HEK293 (cell line): Measurements from ENCODE around the gene ZNF527.

Source experiments
- BCL11B ChIP-seq: fragments of 450-650 bp; formaldehyde crosslinking; IDR thresholded peaks from 2 replicates; pipeline ENCODE4 v1.5.1; 2016; ENCODE audit warnings: low read depth, missing biosample characterization, missing genetic modification characterization
- GFI1B ChIP-seq: fragments of 450-650 bp; formaldehyde crosslinking; IDR thresholded peaks from 2 replicates; pipeline ENCODE4 v1.5.1; 2016; ENCODE audit warnings: missing biosample characterization, missing genetic modification characterization
- KLF1 ChIP-seq: fragments of 450-650 bp; formaldehyde crosslinking; IDR thresholded peaks from 2 replicates; pipeline ENCODE4 v1.5.1; 2016; ENCODE audit warnings: missing biosample characterization, missing genetic modification characterization
- KLF16 ChIP-seq: fragments of 450-650 bp; formaldehyde crosslinking; IDR thresholded peaks from 2 replicates; pipeline ENCODE4 v1.5.1; 2017; ENCODE audit warnings: missing biosample characterization, missing genetic modification characterization
- KLF9 ChIP-seq: fragments of 450-650 bp; formaldehyde crosslinking; IDR thresholded peaks from 2 replicates; pipeline ENCODE4 v1.5.1; 2016; ENCODE audit warnings: missing biosample characterization, missing genetic modification characterization, low read depth
- OVOL3 ChIP-seq: fragments of 450-650 bp; formaldehyde crosslinking; IDR thresholded peaks from 2 replicates; pipeline ENCODE4 v1.5.1; 2016; ENCODE audit warnings: missing biosample characterization, missing genetic modification characterization
- PRDM1 ChIP-seq: fragments of 450-650 bp; formaldehyde crosslinking; IDR thresholded peaks from 2 replicates; pipeline ENCODE4; 2016; ENCODE audit warnings: missing biosample characterization, missing genetic modification characterization
- REPIN1 ChIP-seq: fragments of 450-650 bp; formaldehyde crosslinking; IDR thresholded peaks from 2 replicates; pipeline ENCODE4 v1.5.1; 2017; ENCODE audit warnings: missing biosample characterization, missing genetic modification characterization, low read depth
- SCRT2 ChIP-seq: fragments of 450-650 bp; formaldehyde crosslinking; IDR thresholded peaks from 2 replicates; pipeline ENCODE4 v1.5.1; 2016; ENCODE audit warnings: missing biosample characterization, missing genetic modification characterization
- ZBTB1 ChIP-seq: fragments of 450-650 bp; formaldehyde crosslinking; IDR thresholded peaks from 2 replicates; pipeline ENCODE4 v1.5.1; 2016; ENCODE audit warnings: missing biosample characterization, missing genetic modification characterization
- ZBTB21 ChIP-seq: fragments of 450-650 bp; formaldehyde crosslinking; IDR thresholded peaks from 2 replicates; pipeline ENCODE4 v1.5.1; 2017; ENCODE audit warnings: missing biosample characterization, missing genetic modification characterization
- ZFHX2 ChIP-seq: fragments of 450-650 bp; formaldehyde crosslinking; conservative IDR thresholded peaks from 2 replicates; pipeline ENCODE4 v1.5.1; 2016; ENCODE audit warnings: missing biosample characterization, missing genetic modification characterization
- ZNF133 ChIP-seq: fragments of 450-650 bp; formaldehyde crosslinking; IDR thresholded peaks from 2 replicates; pipeline ENCODE4 v1.5.1; 2016; ENCODE audit warnings: missing biosample characterization, missing genetic modification characterization
- ZNF169 ChIP-seq: fragments of 450-650 bp; formaldehyde crosslinking; IDR thresholded peaks from 2 replicates; pipeline ENCODE4 v1.5.1; 2016; ENCODE audit warnings: missing biosample characterization, missing genetic modification characterization
- ZNF2 ChIP-seq: fragments of 450-650 bp; formaldehyde crosslinking; IDR thresholded peaks from 2 replicates; pipeline ENCODE4 v1.5.1; 2016; ENCODE audit warnings: missing biosample characterization, missing genetic modification characterization
- ZNF324 ChIP-seq: fragments of 450-650 bp; formaldehyde crosslinking; IDR thresholded peaks from 2 replicates; pipeline ENCODE4 v1.5.1; 2016; ENCODE audit warnings: missing biosample characterization, missing genetic modification characterization
- ZNF341 ChIP-seq: fragments of 450-650 bp; formaldehyde crosslinking; IDR thresholded peaks from 2 replicates; pipeline ENCODE4; 2016; ENCODE audit warnings: low read depth, missing biosample characterization, missing genetic modification characterization
- ZNF366 ChIP-seq: fragments of 450-650 bp; formaldehyde crosslinking; conservative IDR thresholded peaks from 2 replicates; pipeline ENCODE4 v1.5.1; 2016; ENCODE audit warnings: missing biosample characterization, missing genetic modification characterization
- ZNF416 ChIP-seq: fragments of 450-650 bp; formaldehyde crosslinking; IDR thresholded peaks from 2 replicates; pipeline ENCODE4 v1.5.1; 2016; ENCODE audit warnings: missing biosample characterization, missing genetic modification characterization
- ZNF558 ChIP-seq: fragments of 450-650 bp; formaldehyde crosslinking; IDR thresholded peaks from 2 replicates; pipeline ENCODE4 v1.5.1; 2016; ENCODE audit warnings: missing biosample characterization, missing genetic modification characterization
- ZNF610 ChIP-seq: fragments of 450-650 bp; formaldehyde crosslinking; IDR thresholded peaks from 2 replicates; pipeline ENCODE4 v1.5.1; 2016; ENCODE audit warnings: missing biosample characterization, missing genetic modification characterization, borderline replicate concordance
- ZNF639 ChIP-seq: fragments of 450-650 bp; formaldehyde crosslinking; IDR thresholded peaks from 2 replicates; pipeline ENCODE4 v1.5.1; 2016; ENCODE audit warnings: missing biosample characterization, missing genetic modification characterization
- ZNF664 ChIP-seq: fragments of 450-650 bp; formaldehyde crosslinking; IDR thresholded peaks from 2 replicates; pipeline ENCODE4 v1.5.1; 2016; ENCODE audit warnings: missing biosample characterization, missing genetic modification characterization
- ZNF791 ChIP-seq: fragments of 450-650 bp; formaldehyde crosslinking; IDR thresholded peaks from 2 replicates; pipeline ENCODE4 v1.5.1; 2016; ENCODE audit warnings: missing biosample characterization, missing genetic modification characterization
- ZSCAN23 ChIP-seq: fragments of 450-650 bp; formaldehyde crosslinking; IDR thresholded peaks from 2 replicates; pipeline ENCODE4 v1.5.1; 2016; ENCODE audit warnings: missing biosample characterization, missing genetic modification characterization
- TF ChIP-seq, protein P1 (sequence below): fragments of 450-650 bp; formaldehyde crosslinking; IDR thresholded peaks from 2 replicates; pipeline ENCODE4 v1.5.1; 2016; ENCODE audit warnings: missing biosample characterization, missing genetic modification characterization
- TF ChIP-seq, protein P2 (sequence below): fragments of 450-650 bp; formaldehyde crosslinking; IDR thresholded peaks from 2 replicates; pipeline ENCODE4 v1.5.1; 2016; ENCODE audit warnings: missing biosample characterization, missing genetic modification characterization
- TF ChIP-seq, protein P3 (sequence below): fragments of 450-650 bp; formaldehyde crosslinking; IDR thresholded peaks from 2 replicates; pipeline ENCODE4 v1.5.1; 2016; ENCODE audit warnings: missing biosample characterization, missing genetic modification characterization
- TF ChIP-seq, protein P4 (sequence below): fragments of 450-650 bp; formaldehyde crosslinking; IDR thresholded peaks from 2 replicates; pipeline ENCODE4; 2016; ENCODE audit warnings: missing biosample characterization, missing genetic modification characterization
- TF ChIP-seq, protein P5 (sequence below): fragments of 450-650 bp; formaldehyde crosslinking; IDR thresholded peaks from 2 replicates; pipeline ENCODE4 v1.5.1; 2016; ENCODE audit warnings: missing biosample characterization, missing genetic modification characterization
- TF ChIP-seq, protein P6 (sequence below): fragments of 450-650 bp; formaldehyde crosslinking; IDR thresholded peaks from 2 replicates; pipeline ENCODE4 v1.5.1; 2016; ENCODE audit warnings: missing biosample characterization, missing genetic modification characterization

ZNF527 gene

DNA sequence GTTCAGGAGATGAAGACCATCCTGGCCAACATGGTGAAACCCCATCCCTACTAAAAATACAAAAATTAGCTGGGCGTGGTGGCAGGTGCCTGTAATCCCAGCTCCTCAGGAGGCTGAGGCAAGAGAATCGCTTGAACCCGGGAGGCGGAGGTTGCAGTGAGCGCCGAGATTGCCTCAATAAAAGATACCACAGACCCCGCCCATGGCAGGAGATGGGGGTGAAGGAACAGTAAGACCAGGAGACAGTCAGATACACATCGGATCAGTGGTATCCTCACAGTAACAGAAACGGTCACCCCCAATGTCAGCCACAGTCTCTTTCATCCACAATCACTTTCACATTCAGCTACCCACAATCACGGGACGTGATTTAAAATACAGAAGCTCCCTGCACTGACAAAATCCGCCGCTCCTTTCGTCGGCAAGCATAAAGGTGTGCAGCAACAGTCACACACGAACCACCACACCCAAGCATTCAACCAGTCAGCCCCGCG, 466 bp upstream of the ZNF527 start (continued):
- TF ChIP-seq ZNF558 (tag by site-specific recombination) (0 out of 2 replicates have a peak, but pooled peaks have one; percentile 75), ZNF791 (tag by site-specific recombination) (peak; percentile 66; the same call in 1 of the 2 replicates), ZNF416 (tag by site-specific recombination) (0 out of 2 replicates have a peak, but pooled peaks have one; percentile 59), ZNF169 (0 out of 2 replicates have a peak, but pooled peaks have one; percentile 30), ZNF324 (tag by site-specific recombination) (peak; percentile 62; the same call in 1 of the 2 replicates), BCL11B (tag by site-specific recombination) (peak; percentile 21; the same call in 1 of the 2 replicates), ZNF610 (peak; percentile 91), KLF1 (tag by site-specific recombination) (peak; percentile 80), ZNF133 (tag by site-specific recombination) (0 out of 2 replicates have a peak, but pooled peaks have one; percentile 41), ZNF341 (tag by site-specific recombination) (peak; percentile 72), OVOL3 (peak; percentile 81), KLF16 (tag by site-specific recombination) (peak; percentile 52; the same call in 1 of the 2 replicates), ZSCAN23 (tag by site-specific recombination) (0 out of 2 replicates have a peak, but pooled peaks have one; percentile 69), GFI1B (tag by site-specific recombination) (peak; percentile 89), ZNF639 (tag by site-specific recombination) (peak; percentile 62), SCRT2 (peak; percentile 71), KLF9 (tag by site-specific recombination) (peak; percentile 63), ZBTB21 (tag by site-specific recombination) (peak; percentile 84), ZBTB1 (tag by site-specific recombination) (peak; percentile 79; the same call in 1 of the 2 replicates), REPIN1 (peak; percentile 86; the same call in 1 of the 2 replicates), ZNF664 (tag by site-specific recombination) (peak; percentile 5; the same call in 1 of the 2 replicates), ZFHX2 (tag by site-specific recombination) (0 out of 2 replicates have a peak, but pooled peaks have one; percentile 8), ZNF366 (tag by site-specific recombination) (peak; percentile 72), ZNF2 (peak; percentile 90), PRDM1 (tag by site-specific recombination) (peak; percentile 97)
- TF ChIP-seq, protein P1, sequence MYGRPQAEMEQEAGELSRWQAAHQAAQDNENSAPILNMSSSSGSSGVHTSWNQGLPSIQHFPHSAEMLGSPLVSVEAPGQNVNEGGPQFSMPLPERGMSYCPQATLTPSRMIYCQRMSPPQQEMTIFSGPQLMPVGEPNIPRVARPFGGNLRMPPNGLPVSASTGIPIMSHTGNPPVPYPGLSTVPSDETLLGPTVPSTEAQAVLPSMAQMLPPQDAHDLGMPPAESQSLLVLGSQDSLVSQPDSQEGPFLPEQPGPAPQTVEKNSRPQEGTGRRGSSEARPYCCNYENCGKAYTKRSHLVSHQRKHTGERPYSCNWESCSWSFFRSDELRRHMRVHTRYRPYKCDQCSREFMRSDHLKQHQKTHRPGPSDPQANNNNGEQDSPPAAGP (tag by site-specific recombination), result peak; percentile 53
- TF ChIP-seq, protein P2, sequence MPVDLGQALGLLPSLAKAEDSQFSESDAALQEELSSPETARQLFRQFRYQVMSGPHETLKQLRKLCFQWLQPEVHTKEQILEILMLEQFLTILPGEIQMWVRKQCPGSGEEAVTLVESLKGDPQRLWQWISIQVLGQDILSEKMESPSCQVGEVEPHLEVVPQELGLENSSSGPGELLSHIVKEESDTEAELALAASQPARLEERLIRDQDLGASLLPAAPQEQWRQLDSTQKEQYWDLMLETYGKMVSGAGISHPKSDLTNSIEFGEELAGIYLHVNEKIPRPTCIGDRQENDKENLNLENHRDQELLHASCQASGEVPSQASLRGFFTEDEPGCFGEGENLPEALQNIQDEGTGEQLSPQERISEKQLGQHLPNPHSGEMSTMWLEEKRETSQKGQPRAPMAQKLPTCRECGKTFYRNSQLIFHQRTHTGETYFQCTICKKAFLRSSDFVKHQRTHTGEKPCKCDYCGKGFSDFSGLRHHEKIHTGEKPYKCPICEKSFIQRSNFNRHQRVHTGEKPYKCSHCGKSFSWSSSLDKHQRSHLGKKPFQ (tag by site-specific recombination), result peak; percentile 30; the same call in 1 of the 2 replicates
- TF ChIP-seq, protein P3, sequence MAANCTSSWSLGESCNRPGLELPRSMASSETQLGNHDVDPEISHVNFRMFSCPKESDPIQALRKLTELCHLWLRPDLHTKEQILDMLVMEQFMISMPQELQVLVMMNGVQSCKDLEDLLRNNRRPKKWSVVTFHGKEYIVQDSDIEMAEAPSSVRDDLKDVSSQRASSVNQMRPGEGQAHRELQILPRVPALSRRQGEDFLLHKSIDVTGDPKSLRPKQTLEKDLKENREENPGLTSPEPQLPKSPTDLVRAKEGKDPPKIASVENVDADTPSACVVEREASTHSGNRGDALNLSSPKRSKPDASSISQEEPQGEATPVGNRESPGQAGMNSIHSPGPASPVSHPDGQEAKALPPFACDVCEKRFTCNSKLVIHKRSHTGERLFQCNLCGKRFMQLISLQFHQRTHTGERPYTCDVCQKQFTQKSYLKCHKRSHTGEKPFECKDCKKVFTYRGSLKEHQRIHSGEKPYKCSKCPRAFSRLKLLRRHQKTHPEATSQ (tag by site-specific recombination), result peak; percentile 67; the same call in 1 of the 2 replicates
- TF ChIP-seq, protein P4, sequence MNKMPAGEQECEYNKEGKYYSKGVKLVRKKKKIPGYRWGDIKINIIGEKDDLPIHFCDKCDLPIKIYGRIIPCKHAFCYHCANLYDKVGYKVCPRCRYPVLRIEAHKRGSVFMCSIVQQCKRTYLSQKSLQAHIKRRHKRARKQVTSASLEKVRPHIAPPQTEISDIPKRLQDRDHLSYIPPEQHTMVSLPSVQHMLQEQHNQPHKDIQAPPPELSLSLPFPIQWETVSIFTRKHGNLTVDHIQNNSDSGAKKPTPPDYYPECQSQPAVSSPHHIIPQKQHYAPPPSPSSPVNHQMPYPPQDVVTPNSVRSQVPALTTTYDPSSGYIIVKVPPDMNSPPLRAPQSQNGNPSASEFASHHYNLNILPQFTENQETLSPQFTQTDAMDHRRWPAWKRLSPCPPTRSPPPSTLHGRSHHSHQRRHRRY (tag by site-specific recombination), result 0 out of 2 replicates have a peak, but pooled peaks have one; percentile 64
- TF ChIP-seq, protein P5, sequence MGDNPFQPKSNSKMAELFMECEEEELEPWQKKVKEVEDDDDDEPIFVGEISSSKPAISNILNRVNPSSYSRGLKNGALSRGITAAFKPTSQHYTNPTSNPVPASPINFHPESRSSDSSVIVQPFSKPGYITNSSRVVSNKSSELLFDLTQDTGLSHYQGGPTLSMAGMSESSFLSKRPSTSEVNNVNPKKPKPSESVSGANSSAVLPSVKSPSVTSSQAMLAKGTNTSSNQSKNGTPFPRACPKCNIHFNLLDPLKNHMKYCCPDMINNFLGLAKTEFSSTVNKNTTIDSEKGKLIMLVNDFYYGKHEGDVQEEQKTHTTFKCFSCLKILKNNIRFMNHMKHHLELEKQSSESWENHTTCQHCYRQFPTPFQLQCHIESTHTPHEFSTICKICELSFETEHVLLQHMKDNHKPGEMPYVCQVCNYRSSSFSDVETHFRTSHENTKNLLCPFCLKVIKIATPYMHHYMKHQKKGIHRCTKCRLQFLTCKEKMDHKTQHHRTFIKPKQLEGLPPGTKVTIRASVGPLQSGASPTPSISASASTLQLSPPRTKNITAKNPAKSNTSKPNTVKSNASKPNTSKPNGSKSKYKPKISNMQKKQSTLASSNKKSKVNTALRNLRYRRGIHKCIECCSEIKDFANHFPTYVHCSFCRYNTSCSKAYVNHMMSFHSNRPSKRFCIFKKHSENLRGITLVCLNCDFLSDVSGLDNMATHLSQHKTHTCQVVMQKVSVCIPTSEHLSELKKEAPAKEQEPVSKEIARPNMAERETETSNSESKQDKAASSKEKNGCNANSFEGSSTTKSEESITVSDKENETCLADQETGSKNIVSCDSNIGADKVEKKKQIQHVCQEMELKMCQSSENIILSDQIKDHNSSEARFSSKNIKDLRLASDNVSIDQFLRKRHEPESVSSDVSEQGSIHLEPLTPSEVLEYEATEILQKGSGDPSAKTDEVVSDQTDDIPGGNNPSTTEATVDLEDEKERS (tag by site-specific recombination), result peak; percentile 94
- TF ChIP-seq, protein P6, sequence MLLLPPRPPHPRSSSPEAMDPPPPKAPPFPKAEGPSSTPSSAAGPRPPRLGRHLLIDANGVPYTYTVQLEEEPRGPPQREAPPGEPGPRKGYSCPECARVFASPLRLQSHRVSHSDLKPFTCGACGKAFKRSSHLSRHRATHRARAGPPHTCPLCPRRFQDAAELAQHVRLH (tag by site-specific recombination), result peak; percentile 10; the same call in 1 of the 2 replicates
